ENCODE data around the gene DNAH6. TPM values are rescaled to one million over a fixed set of nuclear protein-coding genes. Genes with fewer than 3 reads are reported as not detected.

Gene DNAH6
- total RNA-seq, 1 donor from 2014 or later, result 2.6 TPM

- H3K27me3 ChIP-seq, result peaks cover 40% of the 10 kb centered on the region
- TF ChIP-seq EZH2phosphoT487 (IDR thresholded peaks at IDR 0.05), result no peak
- TF ChIP-seq CTCF (IDR thresholded peaks at IDR 0.05), result no peak
- no peak for TF ChIP-seq EZH2 (IDR thresholded peaks at IDR 0.05)
- H3K9me3 Mint-ChIP-seq, result peaks cover 8% of the 10 kb centered on the region
- no peak overlapping the region for H2AFZ ChIP-seq (replicated peaks)
- H3K79me2 ChIP-seq (ENCODE audit: low read depth), result no peaks in the 10 kb centered on the region
- no peaks in the 10 kb centered on the region for H3K9me3 ChIP-seq (ENCODE audit: low read depth)
- H3K27ac Mint-ChIP-seq, result no peak overlapping the region
- no peak for DNase-seq (ENCODE audit: low spot score)
- H3F3A ChIP-seq (ENCODE audit: low read depth), result peaks cover 15% of the 10 kb centered on the region
- no peaks in the 10 kb centered on the region for H4K20me1 ChIP-seq (ENCODE audit: low read depth)
- no peak overlapping the region for H3K9ac ChIP-seq
- no peaks in the 10 kb centered on the region for H3K36me3 ChIP-seq
- no peak overlapping the region for H3K4me3 ChIP-seq
- peaks cover 2% of the 10 kb centered on the region for H3K36me3 Mint-ChIP-seq
- no peak overlapping the region for H3K4me2 ChIP-seq
- no peak overlapping the region for H3K4me3 Mint-ChIP-seq
- peaks cover 21% of the 10 kb centered on the region for H3K4me1 Mint-ChIP-seq
- H3K27me3 Mint-ChIP-seq (ENCODE audit: insufficient read depth, low read depth), result peaks cover 14% of the 10 kb centered on the region
- H3K4me1 ChIP-seq, result peaks cover 14% of the 10 kb centered on the region
- no peak overlapping the region for H3K27ac ChIP-seq
Observed at GRCh38 chr2:84857566-84857965, 341.3 kb downstream of the DNAH6 start.

GRCh38 chr2:84858123-84858522, 341.8 kb downstream of the DNAH6 start:
- H3K4me2 ChIP-seq, result no peak overlapping the region
- Mint-ChIP-seq H3K27me3 (ENCODE audit: insufficient read depth, low read depth) (peaks cover 14% of the 10 kb centered on the region), H3K4me3 (peak overlapping the region; percentile 18), H3K4me1 (peaks cover 21% of the 10 kb centered on the region), H3K36me3 (peaks cover 2% of the 10 kb centered on the region), H3K27ac (no peak overlapping the region), H3K9me3 (peaks cover 7% of the 10 kb centered on the region)
- peaks cover 14% of the 10 kb centered on the region for H3K4me1 ChIP-seq
- H4K20me1 ChIP-seq (ENCODE audit: low read depth), result no peaks in the 10 kb centered on the region
- H3K27me3 ChIP-seq, result peaks cover 40% of the 10 kb centered on the region
- no peak overlapping the region for H3K27ac ChIP-seq
- peak; percentile 54 for DNase-seq (ENCODE audit: low spot score)
- TF ChIP-seq CTCF (IDR thresholded peaks at IDR 0.05) (peak; percentile 62), EZH2 (IDR thresholded peaks at IDR 0.05) (no peak)
- no peaks in the 10 kb centered on the region for H3K36me3 ChIP-seq
- no peaks in the 10 kb centered on the region for H3K9me3 ChIP-seq (ENCODE audit: low read depth)
- H3K9ac ChIP-seq, result no peak overlapping the region
- H3K79me2 ChIP-seq (ENCODE audit: low read depth), result no peaks in the 10 kb centered on the region
- H2AFZ ChIP-seq (replicated peaks), result no peak overlapping the region
- H3K4me3 ChIP-seq, result no peak overlapping the region
- peaks cover 15% of the 10 kb centered on the region for H3F3A ChIP-seq (ENCODE audit: low read depth)

- H3K9me3 ChIP-seq (ENCODE audit: low read depth), result no peaks in the 10 kb centered on the region
- H4K20me1 ChIP-seq (ENCODE audit: low read depth), result no peaks in the 10 kb centered on the region
- H3F3A ChIP-seq (ENCODE audit: low read depth), result peaks cover 15% of the 10 kb centered on the region
- H3K4me2 ChIP-seq, result no peak overlapping the region
- H3K27ac Mint-ChIP-seq, result no peak overlapping the region
- DNase-seq (ENCODE audit: low spot score), result no peak
- H3K27me3 ChIP-seq, result peaks cover 40% of the 10 kb centered on the region
- H3K4me3 Mint-ChIP-seq, result no peak overlapping the region
- peaks cover 14% of the 10 kb centered on the region for H3K27me3 Mint-ChIP-seq (ENCODE audit: insufficient read depth, low read depth)
- peaks cover 21% of the 10 kb centered on the region for H3K4me1 Mint-ChIP-seq
- H3K4me1 ChIP-seq, result peaks cover 14% of the 10 kb centered on the region
- no peak overlapping the region for H3K9ac ChIP-seq
- H3K36me3 Mint-ChIP-seq, result peaks cover 2% of the 10 kb centered on the region
- no peaks in the 10 kb centered on the region for H3K79me2 ChIP-seq (ENCODE audit: low read depth)
- H3K4me3 ChIP-seq, result no peak overlapping the region
- no peak overlapping the region for H2AFZ ChIP-seq (replicated peaks)
- no peaks in the 10 kb centered on the region for H3K36me3 ChIP-seq
- peaks cover 7% of the 10 kb centered on the region for H3K9me3 Mint-ChIP-seq
- TF ChIP-seq EZH2 (IDR thresholded peaks at IDR 0.05) (no peak), CTCF (IDR thresholded peaks at IDR 0.05) (no peak), EZH2phosphoT487 (IDR thresholded peaks at IDR 0.05) (no peak)
- no peak overlapping the region for H3K27ac ChIP-seq
Observed at GRCh38 chr2:84858937-84859336, 342.6 kb downstream of the DNAH6 start.

Measured in neural progenitor cell (in vitro differentiated cells).